IPS-15b (cell line): ENCODE measurements around the gene AAK1.
"Not testable (repeated sequence)": the region's sequence is repeated elsewhere in the genome, so short reads cannot be mapped to it uniquely, and the experiment has no call there.

Source experiments
- H3K27me3 ChIP-seq: one replicate; pipeline ENCODE4 v1.6.1; 2013; ENCODE audit warnings: low read length; ENCODE audit not compliant: control insufficient read depth, insufficient read depth
- H3K36me3 ChIP-seq: one replicate; pipeline ENCODE4 v1.6.1; 2013; ENCODE audit warnings: low read length; ENCODE audit not compliant: control insufficient read depth, insufficient read depth
- H3K4me1 ChIP-seq: one replicate; pipeline ENCODE4 v1.6.1; 2013; ENCODE audit warnings: mild to moderate bottlenecking, low read length; ENCODE audit not compliant: control insufficient read depth, insufficient read depth
- H3K4me3 ChIP-seq: one replicate; pipeline ENCODE4 v1.5.1; 2013; ENCODE audit warnings: low read depth, low read length
- H3K9ac ChIP-seq: one replicate; pipeline ENCODE4 v1.6.1; 2013; ENCODE audit warnings: low read depth, mild to moderate bottlenecking, low read length
- H3K9me3 ChIP-seq: one replicate; pipeline ENCODE4 v1.6.1; 2013; ENCODE audit warnings: mild to moderate bottlenecking, low read length; ENCODE audit not compliant: control insufficient read depth, insufficient read depth

AAK1 gene

DNA sequence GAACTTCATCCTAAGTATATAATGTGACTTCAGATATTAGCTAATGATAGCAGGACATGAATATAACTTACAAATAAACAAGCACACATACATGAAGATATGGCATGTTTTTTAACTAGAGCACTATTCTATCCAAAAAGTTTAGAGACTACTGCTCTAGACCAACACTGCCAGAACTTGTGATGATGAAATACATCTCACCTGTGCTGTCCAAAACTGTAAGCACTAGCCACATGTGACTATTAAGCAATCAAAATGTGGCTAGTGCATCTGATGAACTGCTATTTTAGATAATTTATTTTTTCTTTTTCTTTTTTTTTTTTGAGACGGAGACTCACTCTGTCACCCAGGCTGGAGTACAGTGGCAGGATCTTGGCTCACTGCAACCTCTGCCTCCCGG, 7.1 kb downstream of the AAK1 start:
- no peaks in the 10 kb centered on the region for H3K27me3 ChIP-seq
- H3K36me3 ChIP-seq: no peaks in the 10 kb centered on the region
- no peak overlapping the region for H3K9ac ChIP-seq

DNA sequence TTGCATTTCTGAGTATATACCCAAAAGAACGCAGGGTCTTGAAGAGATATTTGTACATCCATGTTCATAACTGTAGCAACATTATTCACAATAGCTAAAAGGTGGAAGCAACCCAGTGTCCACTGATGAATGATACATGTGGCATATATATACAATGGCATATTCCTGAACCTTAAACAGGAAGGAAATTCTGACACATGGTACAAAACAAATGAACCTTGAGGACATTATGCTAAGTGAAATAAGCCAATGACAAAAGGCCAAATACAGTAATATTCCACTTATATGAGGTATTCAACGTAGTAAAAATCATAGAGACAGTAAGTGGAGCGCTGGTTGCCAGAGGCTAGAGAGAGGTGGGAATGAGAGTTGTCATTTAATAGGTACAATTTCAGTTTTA, 8.1 kb downstream of the AAK1 start:
- Histone ChIP-seq H3K9me3 (no peaks in the 10 kb centered on the region), H3K27me3 (no peaks in the 10 kb centered on the region), H3K4me3 (no peak overlapping the region), H3K9ac (no peak overlapping the region), H3K4me1 (peaks cover 15% of the 10 kb centered on the region), H3K36me3 (no peaks in the 10 kb centered on the region)

More for the DNA sequence above, 7.1 kb downstream of the AAK1 start:
- Histone ChIP-seq H3K4me1 (peaks cover 8% of the 10 kb centered on the region), H3K4me3 (no peak overlapping the region), H3K9me3 (no peaks in the 10 kb centered on the region)

GRCh38 chr2:69634196-69634821, 9.2 kb downstream of the AAK1 start:
- Histone ChIP-seq H3K36me3 (no peaks in the 10 kb centered on the region), H3K4me3 (no peak overlapping the region), H3K4me1 (peaks cover 17% of the 10 kb centered on the region), H3K9me3 (no peaks in the 10 kb centered on the region), H3K27me3 (no peaks in the 10 kb centered on the region), H3K9ac (no peak overlapping the region)

DNA sequence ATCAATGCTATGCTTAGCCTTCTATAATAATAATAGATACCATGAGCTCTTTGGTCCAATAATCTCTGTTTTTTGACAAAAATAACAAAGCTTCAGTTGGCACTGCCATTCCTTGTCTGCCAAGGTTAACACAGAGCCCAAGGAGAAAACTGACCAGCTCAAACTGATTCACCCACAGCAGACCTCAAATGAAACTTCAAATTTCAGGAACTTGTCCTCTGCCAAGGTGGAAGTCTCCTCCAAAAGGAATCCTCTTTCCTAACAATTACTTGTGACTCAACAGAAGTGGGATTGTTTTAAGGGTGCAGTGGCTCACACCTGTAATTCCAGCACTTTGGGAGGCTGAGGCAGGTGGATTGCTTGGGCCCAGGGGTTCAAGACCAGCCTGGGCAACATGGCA, 12.1 kb downstream of the AAK1 start:
- Histone ChIP-seq H3K9ac (no peak overlapping the region), H3K9me3 (no peaks in the 10 kb centered on the region), H3K27me3 (no peaks in the 10 kb centered on the region), H3K4me1 (peaks cover 9% of the 10 kb centered on the region), H3K4me3 (no peak overlapping the region), H3K36me3 (no peaks in the 10 kb centered on the region)

DNA sequence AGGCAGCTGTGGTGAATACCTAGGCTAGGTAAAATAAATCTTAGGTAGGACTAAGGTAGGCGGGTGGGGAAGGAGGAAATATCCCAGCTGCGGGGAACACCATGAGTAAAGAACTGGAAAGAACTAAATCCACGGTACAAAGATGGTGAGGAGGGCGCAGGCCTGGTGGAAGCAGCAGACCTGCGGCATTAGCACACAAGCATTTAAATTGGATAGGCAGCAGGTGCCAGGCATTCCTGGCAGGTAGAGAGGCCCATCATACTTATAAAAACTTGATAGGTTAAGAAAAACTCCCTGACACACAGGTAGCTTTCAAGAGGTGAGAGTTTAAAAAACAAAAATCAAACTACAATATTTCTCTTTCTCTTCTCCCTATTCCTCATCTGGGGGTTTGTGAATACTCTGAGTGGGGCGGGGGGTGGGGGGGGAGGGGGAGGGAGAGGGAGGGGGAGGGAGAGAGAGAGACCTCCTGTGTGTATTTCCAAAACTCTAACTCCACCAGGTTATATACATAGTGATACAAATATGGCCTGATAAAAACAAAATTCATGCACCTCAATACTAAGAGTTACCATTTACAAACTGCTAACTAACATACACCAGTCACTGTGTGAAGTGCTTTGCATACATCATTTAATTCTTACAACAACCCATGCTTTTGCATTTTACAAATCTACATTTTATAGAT, 13.5 kb downstream of the AAK1 start:
- Histone ChIP-seq H3K9ac (no peak overlapping the region), H3K36me3 (no peaks in the 10 kb centered on the region), H3K4me1 (peaks cover 9% of the 10 kb centered on the region), H3K9me3 (no peaks in the 10 kb centered on the region), H3K27me3 (no peaks in the 10 kb centered on the region), H3K4me3 (no peak overlapping the region)

DNA sequence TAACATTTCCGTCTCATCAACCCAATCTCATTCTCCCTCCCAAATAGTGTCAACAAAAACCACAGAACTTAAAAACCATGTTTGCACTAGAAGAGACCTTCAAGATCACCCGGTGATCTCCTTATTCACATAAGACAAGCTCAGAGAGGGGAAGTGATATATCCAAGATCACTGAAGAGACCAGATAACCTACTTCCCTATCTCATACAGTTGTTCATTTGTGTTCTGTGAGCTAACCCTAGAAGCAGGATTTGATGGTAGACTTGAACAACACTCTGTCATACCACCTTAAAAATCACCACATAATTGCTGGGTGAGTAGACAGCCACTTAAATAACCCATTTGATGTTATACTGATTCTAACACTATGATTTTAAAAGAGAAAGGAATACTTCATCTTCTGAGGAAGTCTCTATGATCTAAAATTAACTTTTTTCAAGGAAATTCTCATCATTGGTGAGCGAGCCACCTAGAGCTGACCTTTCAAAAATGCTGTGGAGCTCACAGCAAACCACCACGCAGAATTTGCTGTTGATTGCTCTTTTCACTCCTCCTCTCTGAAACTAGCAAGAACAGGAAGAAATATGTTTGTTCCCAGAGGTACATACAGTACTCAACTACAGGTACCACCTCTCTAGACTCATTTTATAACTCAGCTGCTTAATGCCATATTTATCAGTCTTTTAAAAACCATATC, 15.1 kb downstream of the AAK1 start:
- no peak overlapping the region for H3K4me3 ChIP-seq
- no peaks in the 10 kb centered on the region for H3K36me3 ChIP-seq
- no peaks in the 10 kb centered on the region for H3K27me3 ChIP-seq
- H3K9ac ChIP-seq: no peak overlapping the region
- no peaks in the 10 kb centered on the region for H3K9me3 ChIP-seq
- peaks cover 9% of the 10 kb centered on the region for H3K4me1 ChIP-seq

GRCh38 chr2:69625078-69625795, 18.3 kb downstream of the AAK1 start:
- H3K4me1 ChIP-seq: no peaks in the 10 kb centered on the region
- no peak overlapping the region for H3K4me3 ChIP-seq
- H3K36me3 ChIP-seq: no peaks in the 10 kb centered on the region
- H3K27me3 ChIP-seq: no peaks in the 10 kb centered on the region
- H3K9me3 ChIP-seq: no peaks in the 10 kb centered on the region
- H3K9ac ChIP-seq: no peak overlapping the region

GRCh38 chr2:69624611-69625010, 18.9 kb downstream of the AAK1 start:
- Histone ChIP-seq H3K4me3 (no peak overlapping the region), H3K9me3 (no peaks in the 10 kb centered on the region), H3K36me3 (no peaks in the 10 kb centered on the region), H3K4me1 (peaks cover 3% of the 10 kb centered on the region), H3K9ac (no peak overlapping the region), H3K27me3 (no peaks in the 10 kb centered on the region)

- Histone ChIP-seq H3K4me3 (no peak overlapping the region), H3K9me3 (no peaks in the 10 kb centered on the region)
Observed at GRCh38 chr2:69624131-69624530, 19.4 kb downstream of the AAK1 start.

DNA sequence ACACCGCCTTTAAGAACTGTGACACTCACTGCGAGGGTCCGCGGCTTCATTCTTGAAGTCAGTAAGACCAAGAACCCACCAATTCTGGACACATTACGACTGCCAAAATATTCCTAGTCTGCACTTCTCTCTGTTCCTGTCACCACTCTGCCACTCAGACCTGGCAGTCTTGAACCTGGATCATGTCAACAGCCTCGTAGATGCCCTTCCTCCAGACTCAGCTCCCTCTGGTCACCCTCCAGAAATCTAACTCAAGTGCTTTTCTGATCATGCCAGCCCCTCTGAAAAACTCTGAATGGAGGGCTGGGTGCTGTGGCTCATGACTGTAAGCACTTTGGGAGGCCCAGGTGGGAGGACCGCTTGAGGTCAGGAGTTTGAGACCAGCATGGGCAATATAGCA, 20.3 kb downstream of the AAK1 start:
- Histone ChIP-seq H3K4me3 (no peak overlapping the region), H3K4me1 (peaks cover 3% of the 10 kb centered on the region), H3K27me3 (no peaks in the 10 kb centered on the region), H3K9ac (no peak overlapping the region), H3K36me3 (no peaks in the 10 kb centered on the region), H3K9me3 (no peaks in the 10 kb centered on the region)

More at GRCh38 chr2:69624131-69624530, 19.4 kb downstream of the AAK1 start:
- Histone ChIP-seq H3K4me1 (peaks cover 3% of the 10 kb centered on the region), H3K36me3 (no peaks in the 10 kb centered on the region), H3K9ac (no peak overlapping the region), H3K27me3 (no peaks in the 10 kb centered on the region)

GRCh38 chr2:69622805-69623204, 20.7 kb downstream of the AAK1 start:
- H3K36me3 ChIP-seq, H3K9ac ChIP-seq, H3K4me3 ChIP-seq, H3K4me1 ChIP-seq, H3K9me3 ChIP-seq, H3K27me3 ChIP-seq: not testable (repeated sequence)
